ACC112 (cell line): Measurements from ENCODE around the gene ANKRD7.

ENCODE experiments used
- H2AFZ ChIP-seq: fragments of 200-600 bp; sonication (generic); one replicate; pipeline ENCODE4 v1.6.0; 2017; ENCODE audit warnings: antibody characterized with exemption, low read length; ENCODE audit not compliant: unreplicated experiment
- H3K27ac ChIP-seq: fragments of 200-600 bp; sonication (generic); 2 replicates; pipeline ENCODE4 v1.5.1; 2014; ENCODE audit warnings: low read depth, mild to moderate bottlenecking, antibody characterized with exemption, low read length, moderate library complexity
- H3K27me3 ChIP-seq: fragments of 200-600 bp; sonication (generic); 2 replicates; pipeline ENCODE4 v1.6.1; 2014; ENCODE audit warnings: mild to moderate bottlenecking, antibody characterized with exemption, low read length, moderate library complexity, mixed read lengths; ENCODE audit not compliant: insufficient read depth
- H3K36me3 ChIP-seq: fragments of 200-600 bp; sonication (generic); 2 replicates; pipeline ENCODE4 v1.6.1; 2016; ENCODE audit warnings: mild to moderate bottlenecking, antibody characterized with exemption, low read length, moderate library complexity, mixed read lengths; ENCODE audit not compliant: insufficient read depth
- H3K4me1 ChIP-seq: fragments of 200-600 bp; sonication (generic); one replicate; pipeline ENCODE4 v1.6.1; 2016; ENCODE audit warnings: low read length, mixed read lengths; ENCODE audit not compliant: insufficient read depth, unreplicated experiment, control insufficient read depth
- H3K4me3 ChIP-seq: fragments of 200-600 bp; sonication (generic); 2 replicates; pipeline ENCODE4 v1.5.1; 2014; ENCODE audit warnings: mild to moderate bottlenecking, low read depth, low read length
- H3K79me2 ChIP-seq: fragments of 200-600 bp; sonication (generic); one replicate; pipeline ENCODE4 v1.6.0; 2016; ENCODE audit warnings: low read length; ENCODE audit not compliant: control insufficient read depth, unreplicated experiment, insufficient read depth

ANKRD7 gene, protein sequence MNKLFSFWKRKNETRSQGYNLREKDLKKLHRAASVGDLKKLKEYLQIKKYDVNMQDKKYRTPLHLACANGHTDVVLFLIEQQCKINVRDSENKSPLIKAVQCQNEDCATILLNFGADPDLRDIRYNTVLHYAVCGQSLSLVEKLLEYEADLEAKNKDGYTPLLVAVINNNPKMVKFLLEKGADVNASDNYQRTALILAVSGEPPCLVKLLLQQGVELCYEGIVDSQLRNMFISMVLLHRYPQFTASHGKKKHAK

DNA sequence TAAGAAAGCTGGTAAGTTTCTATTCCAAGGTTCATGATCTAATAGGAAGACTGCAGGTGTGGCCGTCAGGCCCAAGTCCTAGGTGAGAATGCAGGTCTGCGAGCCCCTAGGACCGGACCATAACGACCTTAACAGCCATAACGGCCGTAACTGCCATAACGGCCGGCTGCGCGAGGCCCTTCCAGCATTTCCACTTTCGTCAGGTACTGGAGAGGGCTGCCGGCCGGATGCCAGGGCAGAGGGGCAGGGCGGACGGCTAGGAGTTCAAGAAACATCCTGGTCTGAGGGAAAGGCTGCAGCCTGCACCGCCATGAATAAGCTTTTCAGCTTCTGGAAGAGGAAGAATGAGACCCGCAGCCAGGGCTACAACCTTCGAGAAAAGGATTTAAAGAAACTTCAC is at the start of gene ANKRD7:
ANKRD7 (plus strand) TSS at position 184 of the 400 bp plus-strand sequence; CDS start at position 311, 127 bp downstream.
- H3K27ac ChIP-seq, result no peak within 1 kb of the TSS
- no peaks in the 10 kb centered on the region for H3K27me3 ChIP-seq
- H3K36me3 ChIP-seq, result no peaks in the 10 kb centered on the region
- no peaks in the 10 kb centered on the region for H3K4me1 ChIP-seq
- H2AFZ ChIP-seq, result no peak within 1 kb of the TSS
- H3K4me3 ChIP-seq, result no peak within 1 kb of the TSS
- no peaks in the 10 kb centered on the region for H3K79me2 ChIP-seq

DNA sequence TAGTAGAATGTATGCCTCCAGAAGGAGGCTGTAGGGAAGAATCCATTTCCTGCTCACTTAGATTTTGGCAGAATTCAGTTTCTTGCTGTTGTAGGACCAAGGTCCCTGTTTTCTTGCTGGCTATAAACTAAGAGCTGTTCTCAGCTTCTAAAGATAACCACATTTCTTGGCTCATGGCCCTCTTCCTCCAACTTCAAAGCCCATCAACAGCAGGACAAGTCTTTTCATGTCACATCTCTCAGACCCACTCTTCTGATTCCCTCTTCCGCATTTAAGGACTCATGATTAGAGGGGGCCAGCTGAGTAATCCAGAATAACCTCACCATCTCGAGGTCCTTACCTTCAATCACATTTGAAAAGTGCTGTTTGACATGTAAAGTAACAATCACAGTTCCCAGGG is 48.8 kb upstream of the ANKRD7 start:
- H3K4me3 ChIP-seq, result no peak overlapping the region
- H3K27ac ChIP-seq, result no peak overlapping the region
- H3K36me3 ChIP-seq, result no peaks in the 10 kb centered on the region
- H3K27me3 ChIP-seq, result no peaks in the 10 kb centered on the region
- H3K4me1 ChIP-seq, result no peaks in the 10 kb centered on the region
- H2AFZ ChIP-seq, result no peak overlapping the region
- no peaks in the 10 kb centered on the region for H3K79me2 ChIP-seq

DNA sequence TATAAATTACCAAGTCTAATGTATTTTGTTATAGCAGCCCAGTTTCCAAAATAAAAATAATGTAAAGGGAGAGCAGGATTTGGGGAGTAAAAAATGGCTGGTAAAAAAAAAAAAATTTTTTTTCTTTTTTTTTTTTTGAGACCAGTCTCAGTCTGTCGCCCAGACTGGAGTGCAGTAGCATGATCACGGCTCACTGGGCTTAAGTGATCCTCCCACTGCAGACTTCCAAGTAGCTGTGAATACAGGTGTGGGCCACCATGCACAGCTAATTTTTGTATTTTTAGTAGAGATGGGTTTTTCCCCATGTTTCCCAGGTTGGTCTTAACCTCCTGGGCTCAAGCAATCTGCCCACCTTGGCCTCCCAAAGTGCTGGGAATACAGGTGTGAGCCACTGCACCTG is 45.3 kb upstream of the ANKRD7 start:
- Histone ChIP-seq H3K79me2 (peaks cover 12% of the 10 kb centered on the region), H3K4me1 (peaks cover 3% of the 10 kb centered on the region), H2AFZ (no peak overlapping the region), H3K27me3 (no peaks in the 10 kb centered on the region), H3K4me3 (no peak overlapping the region), H3K36me3 (no peaks in the 10 kb centered on the region), H3K27ac (no peak overlapping the region)

DNA sequence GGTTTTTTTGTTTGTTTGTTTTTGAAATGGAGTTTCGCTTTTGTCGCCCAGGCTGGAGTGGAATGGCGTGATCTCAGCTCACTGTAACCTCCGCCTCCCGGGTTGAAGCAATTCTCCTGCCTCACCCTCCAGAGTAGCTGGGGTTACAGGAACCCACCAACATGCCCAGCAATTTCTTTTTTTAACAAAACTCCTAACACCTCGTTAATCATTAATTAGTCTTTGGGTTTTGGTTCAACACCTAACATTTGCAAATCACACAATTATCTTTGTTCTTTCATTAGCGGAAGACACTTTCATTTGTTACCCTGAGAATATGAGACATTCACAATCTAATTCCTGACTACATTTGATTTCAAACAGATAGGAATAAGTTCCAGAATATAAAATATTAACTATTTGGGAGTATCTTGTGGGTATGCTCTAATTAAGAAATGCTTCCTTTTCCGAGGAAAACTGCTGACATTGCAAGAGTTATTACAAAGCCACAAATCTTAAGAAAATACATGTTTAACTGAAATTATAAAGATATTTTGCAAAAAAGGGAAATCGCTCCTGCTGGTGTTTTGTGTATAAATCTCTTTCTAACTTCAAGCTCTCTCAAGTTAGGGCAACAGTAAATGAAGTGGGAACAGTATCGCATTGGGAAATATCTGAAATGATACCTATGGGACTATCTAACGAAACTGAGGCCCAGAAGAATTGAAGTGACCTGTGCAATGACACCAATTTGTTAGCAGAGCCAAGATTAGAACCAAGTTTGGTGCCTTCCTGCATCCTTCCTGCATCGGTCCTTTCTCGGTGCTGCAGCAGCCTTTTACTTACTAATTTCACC is 41.7 kb upstream of the ANKRD7 start:
- no peaks in the 10 kb centered on the region for H3K27me3 ChIP-seq
- H3K4me3 ChIP-seq, result peak overlapping the region; percentile 99
- no peak overlapping the region for H3K27ac ChIP-seq
- H3K79me2 ChIP-seq, result peaks cover 47% of the 10 kb centered on the region
- H3K4me1 ChIP-seq, result peaks cover 21% of the 10 kb centered on the region
- peak overlapping the region; percentile 97 for H2AFZ ChIP-seq
- H3K36me3 ChIP-seq, result peaks cover 17% of the 10 kb centered on the region

DNA sequence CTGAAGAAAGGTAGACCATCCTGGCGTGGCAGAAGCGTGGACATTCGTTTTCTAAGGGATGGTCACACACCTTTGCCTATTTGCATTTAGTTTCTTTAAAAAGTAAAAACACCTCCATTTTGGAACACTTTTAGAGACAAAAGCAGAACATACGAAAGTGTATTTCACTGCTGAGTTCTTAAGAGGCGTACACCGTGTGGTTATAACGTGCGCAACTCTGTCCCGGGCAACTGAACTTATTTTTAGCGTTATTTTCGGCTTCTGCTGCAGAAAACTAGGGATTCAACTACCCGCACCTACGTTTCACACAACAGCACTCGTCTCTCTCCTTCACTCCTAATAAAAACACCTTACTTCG is 41.1 kb upstream of the ANKRD7 start:
- H3K4me3 ChIP-seq, result peak overlapping the region; percentile 99
- peak overlapping the region; percentile 81 for H3K27ac ChIP-seq
- peaks cover 52% of the 10 kb centered on the region for H3K79me2 ChIP-seq
- H3K27me3 ChIP-seq, result no peaks in the 10 kb centered on the region
- peak overlapping the region; percentile 97 for H2AFZ ChIP-seq
- H3K36me3 ChIP-seq, result peaks cover 23% of the 10 kb centered on the region
- peaks cover 22% of the 10 kb centered on the region for H3K4me1 ChIP-seq

DNA sequence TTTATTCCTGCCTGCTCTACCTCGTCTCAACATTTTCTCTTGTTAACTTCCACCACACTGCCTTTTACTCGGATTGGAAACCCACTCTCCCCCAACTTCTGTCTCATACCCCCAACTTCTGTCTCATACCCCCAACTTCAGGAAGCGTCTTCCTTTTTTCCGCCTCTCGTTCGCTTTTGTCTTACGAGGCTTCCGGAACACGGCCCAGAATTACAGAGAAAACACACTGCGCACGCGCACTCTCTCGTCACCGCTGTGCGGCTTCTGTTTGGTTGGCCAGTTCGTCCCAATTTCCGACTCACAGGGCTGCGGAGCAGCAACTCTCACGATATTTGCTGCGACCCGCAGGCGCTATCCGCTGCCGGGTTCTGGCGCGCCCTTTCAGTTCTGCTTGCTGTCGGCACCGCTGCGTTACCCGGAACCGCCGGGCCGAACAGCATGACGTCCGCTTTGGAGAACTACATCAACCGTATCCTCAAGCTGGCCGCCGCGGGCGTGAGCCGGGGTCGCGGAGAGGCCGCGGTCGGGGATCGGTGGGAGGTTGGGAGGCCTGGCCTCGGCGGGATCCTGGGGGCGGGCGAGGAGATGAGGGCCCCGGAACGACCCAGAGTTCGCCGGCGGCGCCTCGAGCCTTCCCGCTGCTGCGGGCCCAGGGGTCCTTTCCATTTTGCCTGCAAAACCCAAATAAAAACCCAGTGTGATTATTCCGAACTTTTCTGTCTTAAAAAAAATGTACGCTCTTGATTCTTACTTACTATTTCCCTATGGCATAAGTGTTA is 40.5 kb upstream of the ANKRD7 start, which contains the start of gene LSM8:
LSM8 (plus strand) TSS at position 379 of the 779 bp plus-strand sequence; CDS start at position 439, 60 bp downstream.
- H3K27me3 ChIP-seq, result no peaks in the 10 kb centered on the region
- H3K27ac ChIP-seq, result peak within 1 kb of the TSS; percentile 81
- peak within 1 kb of the TSS; percentile 97 for H2AFZ ChIP-seq
- H3K4me1 ChIP-seq, result peaks cover 22% of the 10 kb centered on the region
- H3K79me2 ChIP-seq, result peaks cover 52% of the 10 kb centered on the region
- peak within 1 kb of the TSS; percentile 99 for H3K4me3 ChIP-seq
- H3K36me3 ChIP-seq, result peaks cover 26% of the 10 kb centered on the region

DNA sequence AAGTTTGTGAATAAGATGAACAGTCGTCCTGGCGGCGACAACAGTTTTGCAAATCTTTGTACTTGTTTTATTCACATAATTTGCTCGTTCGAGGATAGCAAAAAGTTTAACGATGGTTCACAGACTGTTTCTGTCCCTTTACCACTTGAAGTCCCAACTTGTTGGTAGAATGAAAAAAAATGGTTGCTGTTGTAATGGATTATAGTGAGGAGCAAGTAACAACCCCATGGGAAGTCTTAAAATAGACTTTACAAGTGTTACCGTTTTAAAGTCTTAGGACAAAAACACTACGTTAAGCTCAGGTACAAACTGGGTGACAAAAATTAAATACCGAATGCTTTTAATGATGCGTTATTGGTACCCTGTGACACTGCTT is 40.0 kb upstream of the ANKRD7 start:
- Histone ChIP-seq H2AFZ (peak overlapping the region; percentile 95), H3K27ac (peak overlapping the region; percentile 81), H3K36me3 (peaks cover 26% of the 10 kb centered on the region), H3K79me2 (peaks cover 52% of the 10 kb centered on the region), H3K4me1 (peaks cover 22% of the 10 kb centered on the region), H3K27me3 (no peaks in the 10 kb centered on the region), H3K4me3 (peak overlapping the region; percentile 99)

DNA sequence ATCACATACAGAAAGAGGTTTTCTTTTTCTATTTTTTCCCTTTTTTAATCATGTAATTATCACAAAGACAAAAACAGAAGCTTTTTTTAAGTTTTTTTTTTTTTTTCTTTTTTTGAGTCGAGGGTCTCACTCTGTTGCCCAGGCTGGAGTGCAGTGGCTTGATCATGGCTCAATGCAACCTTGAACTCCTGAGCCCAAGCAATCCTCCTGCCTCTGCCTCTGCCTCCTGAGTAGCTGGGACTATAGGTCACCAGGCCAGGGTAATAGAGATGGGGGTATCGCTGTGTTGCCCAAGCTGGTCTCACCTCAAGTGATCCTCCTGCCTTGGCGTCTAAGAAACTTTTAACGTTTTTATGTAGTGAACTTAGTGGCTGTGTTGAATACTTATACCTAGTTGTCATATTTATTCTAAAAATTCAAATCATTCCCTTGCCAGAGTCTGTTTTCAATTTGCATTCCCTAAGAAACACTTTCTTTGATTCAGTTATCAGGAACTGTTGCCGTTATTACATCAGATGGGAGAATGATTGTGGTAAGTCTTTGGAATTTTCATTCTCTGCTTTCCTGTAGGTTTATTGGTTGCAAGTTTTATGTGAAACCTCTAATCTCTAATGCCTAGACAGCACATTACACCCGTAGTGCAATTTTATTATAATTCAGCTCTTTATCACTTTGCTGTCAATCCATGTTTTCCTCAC is 39.2 kb upstream of the ANKRD7 start:
- peaks cover 26% of the 10 kb centered on the region for H3K36me3 ChIP-seq
- no peaks in the 10 kb centered on the region for H3K27me3 ChIP-seq
- peaks cover 52% of the 10 kb centered on the region for H3K79me2 ChIP-seq
- H2AFZ ChIP-seq, result no peak overlapping the region
- peaks cover 22% of the 10 kb centered on the region for H3K4me1 ChIP-seq
- peak overlapping the region; percentile 99 for H3K4me3 ChIP-seq
- peak overlapping the region; percentile 81; the same call in 1 of the 2 replicates for H3K27ac ChIP-seq

DNA sequence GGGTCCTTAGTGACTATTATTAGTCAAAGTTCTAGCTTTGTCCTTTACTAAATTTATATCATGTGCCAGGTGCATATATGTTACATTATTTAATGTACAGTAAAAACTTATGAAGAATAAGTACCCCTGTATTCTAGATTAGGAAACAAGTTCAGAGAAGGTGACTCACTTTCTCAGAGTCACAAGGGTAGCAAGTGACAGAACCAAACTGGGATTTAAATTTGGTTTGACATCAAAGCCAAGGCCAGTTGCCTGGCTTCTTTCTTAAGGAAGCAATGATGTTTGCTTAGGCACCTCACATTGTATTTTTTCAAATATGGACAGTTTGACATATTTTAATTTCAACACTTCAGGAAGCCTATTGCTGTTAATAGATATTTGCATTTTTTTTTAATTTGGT is 38.0 kb upstream of the ANKRD7 start:
- Histone ChIP-seq H3K27ac (no peak overlapping the region), H2AFZ (no peak overlapping the region), H3K4me3 (peak overlapping the region; percentile 99), H3K79me2 (peaks cover 52% of the 10 kb centered on the region), H3K27me3 (no peaks in the 10 kb centered on the region), H3K4me1 (peaks cover 22% of the 10 kb centered on the region), H3K36me3 (peaks cover 26% of the 10 kb centered on the region)

DNA sequence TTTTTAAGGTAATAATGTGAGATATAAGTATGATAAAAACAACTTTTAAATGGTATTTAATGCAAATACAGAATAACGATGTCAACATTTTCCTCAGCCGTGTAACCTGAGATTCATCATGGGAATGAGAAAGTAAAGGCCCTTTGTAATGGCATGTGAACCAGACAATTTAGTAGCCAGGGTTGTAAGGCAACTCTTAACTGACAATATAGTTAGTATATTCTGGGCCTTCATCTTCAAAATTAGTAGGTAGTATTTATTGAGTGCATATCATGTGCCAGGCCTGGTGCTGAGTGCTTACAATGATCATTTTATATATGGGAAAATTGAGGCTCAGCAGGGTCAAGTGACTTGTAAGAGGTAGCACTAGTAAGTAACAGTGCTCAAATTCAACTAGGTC is 29.9 kb upstream of the ANKRD7 start:
- Histone ChIP-seq H3K4me1 (no peaks in the 10 kb centered on the region), H3K4me3 (no peak overlapping the region), H3K27me3 (no peaks in the 10 kb centered on the region), H3K79me2 (no peaks in the 10 kb centered on the region), H3K27ac (no peak overlapping the region), H2AFZ (no peak overlapping the region), H3K36me3 (no peaks in the 10 kb centered on the region; the same call in 1 of the 2 replicates)
